GM18511 (cell line): ENCODE results near the gene AGAP2.
A peak's percentile ranks its signal among the peaks of the same experiment; 100 is the strongest.

ENCODE experiments used
- ATAC-seq: cut with Tn5 transposase; IDR thresholded peaks from one replicate; pipeline ENCODE4 v1.9.1; 2021; ENCODE audit warnings: mild to moderate bottlenecking, moderate library complexity; ENCODE audit not compliant: unreplicated experiment

Gene AGAP2

GRCh38 chr12:57754411-57755193 lies 16.1 kb upstream of the AGAP2 start, which contains the start of gene MARCHF9:
Gene MARCHF9 (plus strand): TSS chr12:57755103. CDS start chr12:57755529, 426 bp downstream.
- peak; percentile 42 for ATAC-seq

GRCh38 chr12:57753756-57754337 lies 15.3 kb upstream of the AGAP2 start:
- ATAC-seq = no peak

- ATAC-seq = no peak
Observed at GRCh38 chr12:57752668-57753000, 14.1 kb upstream of the AGAP2 start.

GRCh38 chr12:57751788-57752667 lies 13.5 kb upstream of the AGAP2 start, which contains the start of gene CDK4:
Gene CDK4 (minus strand): TSS chr12:57752310. CDS start chr12:57751717, 593 bp downstream.
- ATAC-seq = peak; percentile 67

GRCh38 chr12:57751432-57751787 lies 12.9 kb upstream of the AGAP2 start:
- no peak for ATAC-seq

- ATAC-seq = no peak
Observed at GRCh38 chr12:57750561-57751431, 12.3 kb upstream of the AGAP2 start.

- ATAC-seq = no peak
Observed at GRCh38 chr12:57749061-57749460, 10.5 kb upstream of the AGAP2 start.

- ATAC-seq = no peak
Observed at GRCh38 chr12:57746025-57746424, 7.5 kb upstream of the AGAP2 start.

- no peak for ATAC-seq
Observed at GRCh38 chr12:57745485-57745881, 6.9 kb upstream of the AGAP2 start.

GRCh38 chr12:57744777-57745484 lies 6.4 kb upstream of the AGAP2 start, which contains the start of gene TSPAN31:
Gene TSPAN31 (plus strand): TSS chr12:57745039. CDS start chr12:57745155, 116 bp downstream.
- ATAC-seq = peak; percentile 86

GRCh38 chr12:57744194-57744776 lies 5.7 kb upstream of the AGAP2 start:
- ATAC-seq = peak; percentile 43

- ATAC-seq = no peak
Observed at GRCh38 chr12:57743769-57744168, 5.2 kb upstream of the AGAP2 start.

- peak; percentile 66 for ATAC-seq
Observed at GRCh38 chr12:57741844-57742738, 3.5 kb upstream of the AGAP2 start.

- no peak for ATAC-seq
Observed at GRCh38 chr12:57741413-57741789, 2.9 kb upstream of the AGAP2 start.

- peak; percentile 47 for ATAC-seq
Observed at GRCh38 chr12:57740656-57741412, 2.3 kb upstream of the AGAP2 start.

GRCh38 chr12:57739914-57740538 lies 1.5 kb upstream of the AGAP2 start:
- ATAC-seq = no peak

GRCh38 chr12:57739387-57739786 lies 845 bp upstream of the AGAP2 start:
- ATAC-seq = no peak
